Urinary bladder (tissue), 4 donors: ENCODE measurements around the gene ITPK1. TPM values are rescaled to one million over a fixed set of nuclear protein-coding genes. Genes with fewer than 3 reads are reported as not detected.

Source experiments
- DNase-seq: peaks from one replicate; pipeline ENCODE4 v3.0.0-alpha.2; 2015; ENCODE audit errors: extremely low spot score
- H3K27ac ChIP-seq: one replicate; pipeline ENCODE4 v1.5.1; 2013; ENCODE audit warnings: low read depth, mild to moderate bottlenecking, moderate library complexity
- H3K36me3 ChIP-seq: one replicate; pipeline ENCODE4 v1.6.1; 2013; ENCODE audit warnings: mild to moderate bottlenecking, moderate library complexity; ENCODE audit not compliant: insufficient read depth
- H3K4me1 ChIP-seq: one replicate; pipeline ENCODE4 v1.6.1; 2013; ENCODE audit warnings: mild to moderate bottlenecking, moderate library complexity; ENCODE audit not compliant: insufficient read depth
- H3K4me3 ChIP-seq: one replicate; pipeline ENCODE4 v1.5.1; 2013; ENCODE audit warnings: low read depth, low read length
- WGBS: extraction: QIAGEN DNeasy Blood & Tissue Kit; methylation state at CpG from one replicate; pipeline ENCODE4 v1.1.7; 2013; 5-methylcytosine and 5-hydroxymethylcytosine counted together
- polyA plus RNA-seq: library from polyadenylated mRNA; stranded (reverse); fragments of 200-250 nt; gene quantifications from one replicate; pipeline ENCODE4 v1.2.3, GENCODE V29; 2013
- total RNA-seq: library from RNA; depleted of rRNA; stranded (reverse); fragments of >200 nt; gene quantifications from one replicate; pipeline ENCODE4 v1.2.3, GENCODE V29; 2014
- donor health status: healthy with polysubstance abuse.
- donor health status: healthy.

Gene ITPK1
- total and polyA plus RNA-seq, 2 donors, result 15.8 to 109 TPM

- no peak overlapping the region for H3K4me3 ChIP-seq
- H3K4me1 ChIP-seq, result no peaks in the 10 kb centered on the region
- no peaks in the 10 kb centered on the region for H3K36me3 ChIP-seq
- H3K27ac ChIP-seq, result no peak overlapping the region
- WGBS, result 87% methylated on average over 8 of the region's 8 CpGs
- DNase-seq, result no peak
Measured at GRCh38 chr14:92982956-92983355, 132.8 kb downstream of the ITPK1 start.

- no peaks in the 10 kb centered on the region for H3K4me1 ChIP-seq
- DNase-seq, result no peak
- no peak overlapping the region for H3K4me3 ChIP-seq
- H3K36me3 ChIP-seq, result no peaks in the 10 kb centered on the region
- WGBS, result 96% methylated on average over 8 of the region's 8 CpGs
- H3K27ac ChIP-seq, result no peak overlapping the region
Measured at GRCh38 chr14:92981726-92982125, 134.0 kb downstream of the ITPK1 start.

GRCh38 chr14:92980866-92981265 is 134.9 kb downstream of the ITPK1 start:
- no peaks in the 10 kb centered on the region for H3K36me3 ChIP-seq
- H3K4me1 ChIP-seq, result no peaks in the 10 kb centered on the region
- H3K27ac ChIP-seq, result no peak overlapping the region
- no peak for DNase-seq
- H3K4me3 ChIP-seq, result no peak overlapping the region
- WGBS, result 98% methylated on average over 4 of the region's 4 CpGs

DNA sequence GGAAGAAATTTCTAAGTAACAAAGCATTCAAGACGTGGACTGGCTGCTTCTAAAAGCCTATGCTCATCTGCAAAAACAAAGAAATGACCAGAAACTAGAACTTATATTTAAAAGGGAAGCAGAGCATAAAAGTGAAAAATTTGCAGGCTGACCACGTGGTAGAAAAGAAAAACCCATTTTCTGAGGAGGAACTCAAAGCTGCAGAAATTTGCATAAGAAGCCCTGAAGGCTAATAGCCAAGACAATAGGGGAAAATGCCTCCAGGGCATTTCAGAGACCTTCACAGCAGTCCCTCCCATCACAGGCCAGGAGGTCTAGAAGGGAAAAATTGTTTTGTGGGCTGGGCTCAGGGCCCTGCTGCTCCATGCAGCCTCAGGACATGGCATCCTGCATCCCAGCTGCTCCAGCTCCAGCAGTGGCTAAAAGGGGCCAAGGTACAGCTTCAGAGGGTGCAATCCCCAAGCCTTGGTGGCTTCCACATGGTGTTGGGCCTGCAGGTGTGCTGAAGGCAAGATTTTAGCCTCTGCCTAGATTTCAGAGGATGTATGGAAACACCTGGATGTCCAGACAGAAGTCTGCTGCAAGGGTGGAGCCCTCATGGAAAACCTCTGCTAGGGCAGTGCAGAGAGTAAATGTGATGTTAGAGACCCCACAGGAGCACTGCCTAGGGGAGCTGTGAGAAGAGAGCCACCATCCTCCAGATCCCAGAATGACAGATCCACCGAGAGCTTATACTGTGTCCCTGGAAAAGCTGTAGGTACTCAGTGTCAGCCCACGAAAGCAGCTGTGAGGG is 137.3 kb downstream of the ITPK1 start:
- 86% methylated on average over 4 of the region's 4 CpGs for WGBS
- H3K27ac ChIP-seq, result no peak overlapping the region
- no peak overlapping the region for H3K4me3 ChIP-seq
- H3K4me1 ChIP-seq, result no peaks in the 10 kb centered on the region
- H3K36me3 ChIP-seq, result no peaks in the 10 kb centered on the region
- DNase-seq, result no peak

- no peak overlapping the region for H3K4me3 ChIP-seq
- 98% methylated on average over 2 of the region's 2 CpGs for WGBS
- no peaks in the 10 kb centered on the region for H3K4me1 ChIP-seq
Measured at GRCh38 chr14:92976268-92976667, 139.5 kb downstream of the ITPK1 start.

DNA sequence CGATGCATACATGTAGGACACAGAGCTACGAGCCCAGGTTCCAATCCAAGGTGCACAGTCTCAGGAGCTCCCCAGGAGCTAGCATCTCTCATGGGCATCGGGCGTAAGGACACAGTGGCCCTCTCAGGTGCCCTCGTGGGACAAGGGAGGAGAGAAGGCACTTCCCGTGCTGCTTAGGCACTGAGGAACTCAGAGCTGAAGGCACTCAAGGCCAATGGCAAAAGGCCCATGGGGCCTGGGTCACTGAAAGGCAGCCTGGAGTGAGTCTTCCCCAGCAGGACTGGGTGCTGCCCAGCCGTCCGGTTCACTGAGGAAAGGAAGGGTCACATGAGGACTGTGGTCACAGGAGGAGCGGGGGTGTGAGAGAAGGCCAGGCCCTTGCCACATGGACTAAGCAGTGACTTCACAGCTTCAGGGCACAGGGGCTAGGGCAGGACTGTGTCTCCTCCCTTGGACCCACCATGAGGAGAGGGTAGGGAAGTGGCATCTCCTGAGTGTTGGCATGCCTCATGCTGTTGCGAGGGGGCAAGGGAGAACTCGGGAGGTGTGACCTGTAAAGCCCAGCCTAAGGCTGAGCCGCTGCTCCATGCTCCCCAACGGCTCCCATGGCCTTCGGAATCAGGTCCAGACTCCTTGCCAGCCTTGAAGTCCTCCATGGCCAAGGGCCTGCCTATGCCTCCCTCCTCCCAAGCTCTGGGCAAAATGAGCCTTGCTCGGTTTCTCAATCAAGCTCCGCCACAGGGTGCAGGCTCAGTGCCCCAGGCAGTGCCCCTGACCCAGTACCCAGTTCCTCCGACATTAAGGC is 141.0 kb downstream of the ITPK1 start:
- no peak overlapping the region for H3K27ac ChIP-seq
- WGBS, result 90% methylated on average over 17 of the region's 17 CpGs
- H3K4me1 ChIP-seq, result no peaks in the 10 kb centered on the region
- no peak for DNase-seq
- no peak overlapping the region for H3K4me3 ChIP-seq
- H3K36me3 ChIP-seq, result no peaks in the 10 kb centered on the region

More at GRCh38 chr14:92976268-92976667, 139.5 kb downstream of the ITPK1 start:
- H3K36me3 ChIP-seq, result no peaks in the 10 kb centered on the region
- no peak for DNase-seq
- no peak overlapping the region for H3K27ac ChIP-seq

GRCh38 chr14:92973798-92974372 is 141.8 kb downstream of the ITPK1 start:
- no peak for DNase-seq
- WGBS, result 44% methylated on average over 9 of the region's 9 CpGs
- Histone ChIP-seq H3K4me3 (no peak overlapping the region), H3K27ac (peak overlapping the region; percentile 34), H3K36me3 (no peaks in the 10 kb centered on the region), H3K4me1 (no peaks in the 10 kb centered on the region)

- DNase-seq, result no peak
- Histone ChIP-seq H3K36me3 (no peaks in the 10 kb centered on the region), H3K4me3 (no peak overlapping the region), H3K4me1 (no peaks in the 10 kb centered on the region), H3K27ac (peak overlapping the region; percentile 34)
- 28% methylated on average over 12 of the region's 12 CpGs for WGBS
Measured at GRCh38 chr14:92973261-92973797, 142.4 kb downstream of the ITPK1 start.

- Histone ChIP-seq H3K4me1 (no peaks in the 10 kb centered on the region), H3K36me3 (no peaks in the 10 kb centered on the region), H3K27ac (no peak overlapping the region), H3K4me3 (no peak overlapping the region)
- WGBS, result 95% methylated on average over 16 of the region's 16 CpGs
- DNase-seq, result no peak
Measured at GRCh38 chr14:92971601-92972180, 144.0 kb downstream of the ITPK1 start.

- Histone ChIP-seq H3K4me3 (no peak overlapping the region), H3K27ac (no peak overlapping the region), H3K4me1 (no peaks in the 10 kb centered on the region), H3K36me3 (no peaks in the 10 kb centered on the region)
- no peak for DNase-seq
- WGBS, result 90% methylated on average over 12 of the region's 12 CpGs
Measured at GRCh38 chr14:92970271-92970670, 145.5 kb downstream of the ITPK1 start.

DNA sequence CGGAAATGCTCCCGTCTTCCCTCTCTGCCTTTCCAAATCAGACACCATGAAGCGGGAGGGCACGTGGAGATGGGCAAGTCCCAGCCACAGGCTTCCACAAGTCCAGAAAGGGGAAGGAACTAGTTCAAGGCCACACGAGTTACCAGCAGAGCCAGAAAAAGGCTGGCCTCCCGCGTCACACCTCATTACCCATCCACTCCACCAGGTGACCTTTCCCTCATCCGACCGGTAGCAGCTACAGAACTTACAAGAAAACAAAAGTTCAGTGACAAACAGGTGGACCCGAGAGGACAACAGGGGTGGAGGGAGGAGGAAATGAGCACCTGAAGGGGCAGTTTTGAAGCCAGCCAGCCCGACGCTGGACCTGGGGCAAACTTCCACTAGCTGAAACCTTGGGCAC is 145.9 kb downstream of the ITPK1 start:
- Histone ChIP-seq H3K4me3 (no peak overlapping the region), H3K36me3 (no peaks in the 10 kb centered on the region), H3K27ac (no peak overlapping the region), H3K4me1 (no peaks in the 10 kb centered on the region)
- no peak for DNase-seq
- 87% methylated on average over 12 of the region's 12 CpGs for WGBS

DNA sequence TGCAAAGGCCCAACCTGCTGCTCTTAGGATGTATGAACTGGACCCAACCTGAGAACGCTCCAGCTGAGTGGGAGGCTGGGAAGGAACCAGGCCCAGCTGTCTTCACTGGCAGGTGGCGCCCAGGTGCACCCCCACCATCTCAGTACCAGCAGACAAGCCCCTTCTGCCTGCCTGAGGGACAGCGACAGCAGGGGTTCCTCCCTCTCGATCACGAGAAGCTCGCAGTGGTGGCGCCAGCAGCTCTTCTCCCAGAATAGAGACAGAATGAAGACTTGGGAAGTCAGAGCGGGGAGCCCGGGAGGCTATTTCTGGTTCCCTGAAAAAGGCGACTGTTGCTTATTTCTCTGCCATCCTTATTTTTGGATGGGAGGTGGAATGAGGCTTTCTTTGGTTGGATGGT is 146.3 kb downstream of the ITPK1 start:
- no peak for DNase-seq
- H3K4me3 ChIP-seq, result no peak overlapping the region
- H3K4me1 ChIP-seq, result peaks cover 2% of the 10 kb centered on the region
- 93% methylated on average over 10 of the region's 10 CpGs for WGBS
- H3K27ac ChIP-seq, result no peak overlapping the region
- H3K36me3 ChIP-seq, result no peaks in the 10 kb centered on the region

- Histone ChIP-seq H3K36me3 (no peaks in the 10 kb centered on the region), H3K27ac (no peak overlapping the region), H3K4me3 (no peak overlapping the region), H3K4me1 (peaks cover 5% of the 10 kb centered on the region)
- DNase-seq, result no peak
- WGBS, result 92% methylated on average over 14 of the region's 14 CpGs
Measured at GRCh38 chr14:92968291-92969020, 147.3 kb downstream of the ITPK1 start.
